LNCaP clone FGC (cell line): ENCODE measurements around the gene ATP11A.

Source experiments
- DNase-seq: peaks from one replicate; pipeline ENCODE4 v3.0.0-alpha.2; 2011; ENCODE audit warnings: low read depth
- H3K4me3 ChIP-seq: 2 replicates; pipeline ENCODE4 v1.5.1; 2011; ENCODE audit warnings: mild to moderate bottlenecking, low read depth, low read length, control low read depth
- TF ChIP-seq, protein P1 (sequence below): IDR thresholded peaks from 2 replicates; pipeline ENCODE4 v1.5.1; 2012; ENCODE audit warnings: mild to moderate bottlenecking; ENCODE audit not compliant: control insufficient read depth, insufficient read depth; ENCODE audit errors: extremely low read depth

The ATP11A gene

DNA sequence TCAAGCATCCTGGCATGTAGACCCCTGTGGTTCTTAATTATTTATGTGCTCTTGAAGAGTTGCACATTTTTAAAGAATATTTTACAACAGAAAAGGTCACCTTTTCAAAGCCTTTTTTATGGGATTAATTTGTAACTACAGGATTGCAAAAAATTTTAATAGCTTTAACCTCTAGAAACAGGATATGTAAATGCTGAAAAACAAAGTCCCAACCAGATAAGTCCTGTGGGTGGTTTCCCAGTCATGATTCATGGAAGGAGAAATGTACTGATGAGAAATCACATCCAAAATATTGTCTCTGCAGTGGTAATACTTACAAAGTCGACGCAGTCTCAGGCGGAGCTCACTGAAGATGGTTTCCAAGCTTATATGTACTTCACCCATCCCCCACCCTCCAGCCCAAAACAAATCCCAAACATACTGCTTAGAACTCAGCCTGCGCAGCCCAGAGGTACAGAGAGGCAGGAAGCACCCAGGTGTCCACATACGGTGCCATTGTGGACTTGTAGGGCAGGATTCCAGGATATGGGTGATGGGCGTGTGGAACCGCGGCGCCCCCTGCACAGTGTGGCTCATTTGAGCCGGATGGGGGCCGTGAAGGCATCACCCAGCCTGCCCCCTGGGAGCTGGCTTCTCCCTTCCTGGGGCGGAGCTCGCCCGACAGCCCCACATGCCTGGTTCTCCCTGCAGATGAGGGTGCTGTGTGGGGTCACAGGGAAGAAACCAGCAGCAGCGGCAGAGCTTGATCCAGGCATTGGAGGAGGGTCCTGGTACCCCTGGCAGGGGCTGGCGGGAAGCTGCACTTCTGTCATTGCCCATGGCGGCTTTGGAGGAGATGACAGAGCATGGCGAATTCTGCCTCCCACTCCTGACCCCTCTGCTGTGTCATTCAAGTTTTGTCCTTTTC is 101.2 kb downstream of the ATP11A start:
- no peak for DNase-seq
- TF ChIP-seq, protein P1, sequence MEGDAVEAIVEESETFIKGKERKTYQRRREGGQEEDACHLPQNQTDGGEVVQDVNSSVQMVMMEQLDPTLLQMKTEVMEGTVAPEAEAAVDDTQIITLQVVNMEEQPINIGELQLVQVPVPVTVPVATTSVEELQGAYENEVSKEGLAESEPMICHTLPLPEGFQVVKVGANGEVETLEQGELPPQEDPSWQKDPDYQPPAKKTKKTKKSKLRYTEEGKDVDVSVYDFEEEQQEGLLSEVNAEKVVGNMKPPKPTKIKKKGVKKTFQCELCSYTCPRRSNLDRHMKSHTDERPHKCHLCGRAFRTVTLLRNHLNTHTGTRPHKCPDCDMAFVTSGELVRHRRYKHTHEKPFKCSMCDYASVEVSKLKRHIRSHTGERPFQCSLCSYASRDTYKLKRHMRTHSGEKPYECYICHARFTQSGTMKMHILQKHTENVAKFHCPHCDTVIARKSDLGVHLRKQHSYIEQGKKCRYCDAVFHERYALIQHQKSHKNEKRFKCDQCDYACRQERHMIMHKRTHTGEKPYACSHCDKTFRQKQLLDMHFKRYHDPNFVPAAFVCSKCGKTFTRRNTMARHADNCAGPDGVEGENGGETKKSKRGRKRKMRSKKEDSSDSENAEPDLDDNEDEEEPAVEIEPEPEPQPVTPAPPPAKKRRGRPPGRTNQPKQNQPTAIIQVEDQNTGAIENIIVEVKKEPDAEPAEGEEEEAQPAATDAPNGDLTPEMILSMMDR: no peak

GRCh38 chr13:112791663-112792440 is 102.0 kb downstream of the ATP11A start:
- no peak overlapping the region for H3K4me3 ChIP-seq
- no peak for DNase-seq
- TF ChIP-seq, protein P1: no peak

More for the DNA sequence above, 101.2 kb downstream of the ATP11A start:
- no peak overlapping the region for H3K4me3 ChIP-seq

- no peak overlapping the region for H3K4me3 ChIP-seq
- TF ChIP-seq, protein P1: no peak
- DNase-seq: no peak
Observed at GRCh38 chr13:112792511-112792910, 102.7 kb downstream of the ATP11A start.

DNA sequence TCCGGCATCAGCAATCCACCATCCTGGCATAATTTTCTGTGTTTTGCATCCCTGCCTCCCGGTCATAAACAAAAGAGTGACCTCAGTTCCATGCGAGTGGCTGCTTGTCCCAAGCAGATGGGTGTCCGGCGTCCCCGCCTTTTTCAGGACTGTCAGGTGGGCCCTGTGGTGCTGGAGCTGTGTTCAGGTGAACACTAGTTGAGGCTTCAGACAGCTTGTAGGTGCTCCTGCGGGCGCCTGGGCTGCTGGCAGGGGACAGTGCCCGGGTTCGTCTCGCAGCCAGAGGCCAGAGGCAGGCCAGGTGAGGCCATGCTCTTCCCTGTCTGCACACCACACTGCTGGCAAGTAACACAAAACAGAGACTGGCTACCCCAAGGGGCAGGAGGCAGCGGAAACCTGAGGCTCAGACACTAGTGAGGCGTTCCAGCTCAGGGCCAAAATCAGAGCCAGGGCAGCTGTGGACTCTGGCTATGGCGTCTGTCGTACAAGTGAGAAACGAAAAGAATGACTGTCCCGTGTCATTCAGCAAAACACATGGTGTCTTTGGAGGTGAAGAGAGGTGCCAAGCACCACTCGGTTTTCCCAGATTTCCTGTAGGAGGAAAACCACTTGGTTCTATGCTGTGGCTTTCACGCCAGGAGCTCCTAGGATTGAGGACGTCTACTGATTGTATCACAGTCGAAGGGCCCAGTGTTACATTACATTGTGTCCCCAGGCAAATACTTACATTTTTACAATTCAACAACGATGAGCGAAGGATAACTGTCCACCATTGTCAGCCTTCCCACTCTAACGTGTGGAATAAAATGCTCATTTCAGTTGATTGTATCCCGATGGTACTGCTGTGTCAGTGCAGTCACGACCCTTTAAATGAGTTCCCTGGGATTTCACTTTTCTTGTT is 104.0 kb downstream of the ATP11A start:
- TF ChIP-seq, protein P1: no peak
- no peak for DNase-seq

GRCh38 chr13:112795277-112795676 is 105.4 kb downstream of the ATP11A start:
- DNase-seq: no peak
- H3K4me3 ChIP-seq: no peak overlapping the region
- TF ChIP-seq, protein P1: no peak

More for the DNA sequence above, 104.0 kb downstream of the ATP11A start:
- H3K4me3 ChIP-seq: no peak overlapping the region

- H3K4me3 ChIP-seq: no peak overlapping the region
- TF ChIP-seq, protein P1: no peak
- no peak for DNase-seq
Observed at GRCh38 chr13:112796190-112796915, 106.5 kb downstream of the ATP11A start.
